OCI-LY7 (cell line): ENCODE data around the gene DERA. TPM values are rescaled to one million over a fixed set of nuclear protein-coding genes. Genes with fewer than 3 reads are reported as not detected.

Source experiments
- Bru-seq: library from RNA; stranded (reverse); fragments of 400-500 nt; gene quantifications from one replicate; lab custom pipeline; 2021; lab: Mats Ljungman, UMichigan
- BruChase-seq, 2 experiments: library from RNA; stranded (reverse); fragments of 400-500 nt; gene quantifications; one replicate each; lab custom pipeline; 2021; lab: Mats Ljungman, UMichigan
- BruUV-seq: library from RNA; stranded (reverse); fragments of 400-500 nt; replicated peaks from 2 replicates; lab custom pipeline; 2021; lab: Mats Ljungman, UMichigan
- CTCF ChIA-PET: fragments of 300-600 bp; sonication (Branson Sonifier 250); formaldehyde crosslinking; loops from one replicate; lab custom pipeline; 2022; ENCODE audit warnings: antibody characterized with exemption; ENCODE audit not compliant: unreplicated experiment; lab: Charles Lee
- POLR2A ChIA-PET: fragments of 300-600 bp; sonication (Branson Sonifier 250); formaldehyde crosslinking; loops from one replicate; lab custom pipeline; 2022; ENCODE audit warnings: antibody characterized with exemption; lab: Charles Lee
- DNase-seq: peaks from one replicate; pipeline ENCODE4 v3.0.0-alpha.2; 2015; ENCODE audit warnings: low spot score
- H2AFZ ChIP-seq: fragments of 200-600 bp; sonication (generic), shearing (Covaris generic); 2 replicates; pipeline ENCODE4 v1.6.1; 2014; ENCODE audit warnings: mild to moderate bottlenecking, antibody characterized with exemption, low read length, moderate library complexity
- H3K27ac ChIP-seq: fragments of 200-600 bp; sonication (generic); 2 replicates; pipeline ENCODE4 v1.5.1; 2014; ENCODE audit warnings: mixed run types, low read depth, mild to moderate bottlenecking, moderate library complexity, low read length, inconsistent platforms; ENCODE audit not compliant: poor library complexity, severe bottlenecking
- H3K36me3 ChIP-seq: fragments of 200-600 bp; sonication (generic); 2 replicates; pipeline ENCODE4 v1.6.1; 2014; ENCODE audit warnings: mild to moderate bottlenecking, antibody characterized with exemption, low read length, moderate library complexity, mixed read lengths; ENCODE audit not compliant: insufficient read depth
- H3K4me1 ChIP-seq: fragments of 200-600 bp; sonication (generic); 2 replicates; pipeline ENCODE4 v1.5.1; 2014; ENCODE audit warnings: mild to moderate bottlenecking, low read length; ENCODE audit not compliant: insufficient read depth, poor library complexity, severe bottlenecking
- H3K4me2 ChIP-seq: fragments of 200-600 bp; sonication (generic); 2 replicates; pipeline ENCODE4 v1.6.1; 2014; ENCODE audit warnings: mild to moderate bottlenecking, low read length
- H3K4me3 ChIP-seq: fragments of 200-600 bp; sonication (generic); 2 replicates; pipeline ENCODE4 v1.5.1; 2014; ENCODE audit warnings: mild to moderate bottlenecking, low read depth, low read length; ENCODE audit not compliant: poor library complexity, severe bottlenecking
- H3K79me2 ChIP-seq: fragments of 200-600 bp; sonication (generic); 2 replicates; pipeline ENCODE4 v1.6.1; 2016; ENCODE audit warnings: low read depth, mild to moderate bottlenecking, low read length, moderate library complexity, mixed read lengths; ENCODE audit not compliant: insufficient read depth
- H3K9me2 ChIP-seq: fragments of 200-600 bp; sonication (generic); 2 replicates; pipeline ENCODE4 v1.6.1; 2016; ENCODE audit warnings: mild to moderate bottlenecking, low read length, mixed read lengths; ENCODE audit not compliant: insufficient read depth
- H3K9me3 ChIP-seq: fragments of 200-600 bp; sonication (generic); 2 replicates; pipeline ENCODE4 v1.6.1; 2014; ENCODE audit warnings: mild to moderate bottlenecking, mixed run types, low read length, mixed read lengths
- H4K20me1 ChIP-seq: fragments of 200-600 bp; sonication (generic); 2 replicates; pipeline ENCODE4 v1.6.1; 2014; ENCODE audit warnings: mild to moderate bottlenecking, antibody characterized with exemption, low read length, moderate library complexity, mixed read lengths; ENCODE audit not compliant: insufficient read depth
- EZH2phosphoT487 ChIP-seq: fragments of 200-600 bp; sonication (generic); IDR thresholded peaks from 2 replicates; pipeline ENCODE4 v1.6.1; 2018; ENCODE audit warnings: low read depth, borderline replicate concordance, mild to moderate bottlenecking, mixed run types, antibody characterized with exemption, low read length, moderate library complexity, mixed read lengths
- intact Hi-C: fragments of 100-400 bp; cut with micrococcal nuclease; formaldehyde crosslinking; loops from one replicate; pipeline ENCODE4 v1.10.0; 2022; ENCODE audit not compliant: unreplicated experiment
- long read RNA-seq: library from polyadenylated mRNA; stranded (forward); transcript quantifications from one replicate; pipeline ENCODE4 v2.0.0, GENCODE V29; 2022
- total RNA-seq, 2 experiments: library from RNA; depleted of rRNA in 1 of 2; stranded (reverse); fragments of >200 nt in 1 of 2; shearing (Covaris generic) in 1 of 2; gene quantifications; 2 replicates each; pipeline ENCODE4 v1.2.3, GENCODE V29; 2014 to 2022
- TF ChIP-seq, protein P1 (sequence below): fragments of 200-600 bp; sonication (generic); conservative IDR thresholded peaks from 2 replicates; pipeline ENCODE4 v1.5.1; 2014; ENCODE audit warnings: mild to moderate bottlenecking, antibody characterized with exemption, low read length, moderate library complexity, mixed read lengths

DERA gene
- total RNA-seq (2014; rRNA removed; shearing (Covaris generic)), result 54.9 and 68.6 TPM in 2 replicates
- total RNA-seq (2022), result 87.2 and 103 TPM in 2 replicates
- Bru-seq, nascent RNA, result percentile 84 among the genes with signal in this experiment
- percentile 64 among the genes with signal in this experiment for BruChase-seq, experiment 1, labeled RNA remaining after a 6-hour chase
- percentile 63 among the genes with signal in this experiment for BruChase-seq, experiment 2, labeled RNA remaining after a 2-hour chase
- long read RNA-seq, transcript DERA-201 (9 exons, 1,705 nt), result major isoform, 104 of 203 reads
- long read RNA-seq, partial matches to known transcripts, result 11 of 203 reads
- long read RNA-seq, other reads (novel, unspliced or antisense), result 82 of 203 reads

DNA sequence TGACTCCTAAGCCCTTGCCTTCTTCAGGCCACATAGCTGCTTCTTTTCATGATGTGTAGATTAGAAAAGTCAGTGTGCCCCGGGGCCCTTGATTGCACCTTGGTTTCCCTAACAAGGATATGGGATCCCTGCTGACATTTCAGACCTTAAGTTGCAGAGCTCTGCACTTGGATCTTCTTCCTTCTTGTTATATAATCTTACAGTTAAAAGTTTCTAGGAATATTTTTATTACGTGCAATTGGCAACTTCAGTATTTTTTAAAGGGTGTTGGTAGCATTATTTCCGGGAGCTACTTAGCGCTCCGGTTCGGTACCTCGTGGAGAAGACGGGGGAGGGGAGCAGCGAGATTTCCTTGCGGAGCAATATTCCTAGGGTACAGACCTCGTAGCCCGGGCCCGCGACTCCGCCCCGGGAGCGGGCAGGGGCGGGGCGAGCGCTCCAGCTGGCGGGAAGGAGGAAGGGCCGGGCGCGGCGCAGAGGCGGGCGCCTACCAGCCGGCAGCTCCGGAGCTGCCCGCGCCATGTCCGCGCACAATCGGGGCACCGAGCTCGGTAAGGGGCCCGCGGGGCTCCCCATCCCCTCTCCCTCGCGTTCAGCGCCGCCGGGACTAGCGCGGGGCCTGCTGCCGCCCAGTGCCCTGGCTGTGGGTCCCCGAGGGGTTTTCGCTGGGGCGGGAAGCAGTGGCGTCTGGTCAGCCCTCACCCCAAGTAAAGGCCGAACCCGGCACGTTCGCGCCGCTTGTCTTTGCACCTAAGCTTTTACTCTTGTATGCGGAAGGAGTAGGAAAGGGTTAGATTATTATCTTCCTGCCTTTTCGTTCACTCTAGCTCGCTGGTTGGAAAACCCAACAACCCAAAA, at the start of gene DERA:
Gene DERA (plus strand): TSS at position 469 of the 858 bp plus-strand sequence. CDS start 52 bp downstream, at position 521.
- Histone ChIP-seq H3K9me3 (no peaks in the 10 kb centered on the region), H3K27ac (peak within 1 kb of the TSS; percentile 44), H4K20me1 (no peaks in the 10 kb centered on the region), H2AFZ (peak within 1 kb of the TSS; percentile 98), H3K36me3 (peaks cover 34% of the 10 kb centered on the region), H3K4me1 (peaks cover 13% of the 10 kb centered on the region), H3K79me2 (no peaks in the 10 kb centered on the region; the same call in 1 of the 2 replicates), H3K9me2 (no peaks in the 10 kb centered on the region), H3K4me3 (peak within 1 kb of the TSS; percentile 83), H3K4me2 (peak within 1 kb of the TSS; percentile 92)
- intact Hi-C loops, result no loop called here
- CTCF ChIA-PET, result interaction anchor here (1.1 kb wide), 1 partner anchor 377 kb away, joined by 3 read pairs; no protein-coding TSS in a partner anchor
- POLR2A ChIA-PET, result interaction anchor here (0.6 to 3.5 kb wide), 16 partner anchors 10 to 1137 kb away, joined by 3 to 25 read pairs (median 4); partner anchors contain the start of genes C12orf60 and WBP11
- TF ChIP-seq EZH2phosphoT487, result no peak
- TF ChIP-seq, protein P1, sequence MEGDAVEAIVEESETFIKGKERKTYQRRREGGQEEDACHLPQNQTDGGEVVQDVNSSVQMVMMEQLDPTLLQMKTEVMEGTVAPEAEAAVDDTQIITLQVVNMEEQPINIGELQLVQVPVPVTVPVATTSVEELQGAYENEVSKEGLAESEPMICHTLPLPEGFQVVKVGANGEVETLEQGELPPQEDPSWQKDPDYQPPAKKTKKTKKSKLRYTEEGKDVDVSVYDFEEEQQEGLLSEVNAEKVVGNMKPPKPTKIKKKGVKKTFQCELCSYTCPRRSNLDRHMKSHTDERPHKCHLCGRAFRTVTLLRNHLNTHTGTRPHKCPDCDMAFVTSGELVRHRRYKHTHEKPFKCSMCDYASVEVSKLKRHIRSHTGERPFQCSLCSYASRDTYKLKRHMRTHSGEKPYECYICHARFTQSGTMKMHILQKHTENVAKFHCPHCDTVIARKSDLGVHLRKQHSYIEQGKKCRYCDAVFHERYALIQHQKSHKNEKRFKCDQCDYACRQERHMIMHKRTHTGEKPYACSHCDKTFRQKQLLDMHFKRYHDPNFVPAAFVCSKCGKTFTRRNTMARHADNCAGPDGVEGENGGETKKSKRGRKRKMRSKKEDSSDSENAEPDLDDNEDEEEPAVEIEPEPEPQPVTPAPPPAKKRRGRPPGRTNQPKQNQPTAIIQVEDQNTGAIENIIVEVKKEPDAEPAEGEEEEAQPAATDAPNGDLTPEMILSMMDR, result peak; percentile 22; the same call in 1 of the 2 replicates
- no TSS peak for BruUV-seq
- peak; percentile 63 for DNase-seq

DNA sequence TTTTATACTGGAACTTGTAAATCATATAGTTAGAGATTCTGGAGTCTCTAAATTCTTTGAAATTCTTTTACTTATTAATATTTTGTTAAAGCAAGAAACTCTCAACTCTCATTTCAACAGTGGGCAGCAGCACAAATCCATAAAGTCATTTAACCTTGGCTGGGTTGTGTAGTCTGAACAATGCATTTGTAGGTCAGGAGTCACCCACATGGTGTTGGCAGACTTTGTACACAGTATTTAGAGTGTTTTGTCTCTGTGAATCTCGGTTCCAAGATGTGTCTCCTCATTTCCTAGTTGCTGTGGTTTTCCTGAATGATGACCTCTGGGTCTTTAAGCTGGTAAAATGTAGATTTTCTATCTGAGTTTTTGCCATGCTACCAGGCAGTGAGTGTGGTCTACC, 49.7 kb upstream of the DERA start:
- intact Hi-C loops, result no loop called here
- no peaks in the 10 kb centered on the region for H3K9me2 ChIP-seq
- no peaks in the 10 kb centered on the region for H3K36me3 ChIP-seq
- no peak overlapping the region for H3K4me3 ChIP-seq
- no TSS peak for BruUV-seq
- no peaks in the 10 kb centered on the region for H4K20me1 ChIP-seq
- H3K4me1 ChIP-seq, result peaks cover 7% of the 10 kb centered on the region
- ChIA-PET CTCF (no interaction called here), POLR2A (interaction anchor here (1.2 kb wide), 1 partner anchor 21 kb away, joined by 3 read pairs; no protein-coding TSS in a partner anchor)
- H3K79me2 ChIP-seq, result no peaks in the 10 kb centered on the region
- H2AFZ ChIP-seq, result no peak overlapping the region
- no peak overlapping the region for H3K27ac ChIP-seq
- TF ChIP-seq, protein P1, result no peak
- TF ChIP-seq EZH2phosphoT487, result no peak
- no peak for DNase-seq
- H3K9me3 ChIP-seq, result no peaks in the 10 kb centered on the region
- H3K4me2 ChIP-seq, result no peak overlapping the region
